Measurements from ENCODE around the gene FBXL14. TPM values are rescaled to one million over a fixed set of nuclear protein-coding genes. Genes with fewer than 3 reads are reported as not detected.

FBXL14 gene
- total and polyA plus RNA-seq, 8 donors, result 3.2 to 14.2 (median 8.7) TPM

GRCh38 chr12:1584326-1584725 lies 10.1 kb downstream of the FBXL14 start:
- Histone ChIP-seq H3K9me3 (no peaks in the 10 kb centered on the region), H3K27ac (no peak overlapping the region), H3K36me3 (no peaks in the 10 kb centered on the region), H3K27me3 (no peaks in the 10 kb centered on the region), H3K4me1 (peaks cover 0 to 4% (median 0%) of the 10 kb centered on the region in 3 donors), H3K4me3 (no peak overlapping the region)
- ATAC-seq (no peak), FAIRE-seq (no peak), DNase-seq (no peak)
- intact Hi-C loops (cut with DNase I), result loop anchor here in 2 of 3 donors (5.0 kb wide), 1 partner anchor 467 kb away; no protein-coding TSS in a partner anchor
- 85 to 98% methylated on average over 4 of the region's 4 CpGs for WGBS, 2 donors
- TF ChIP-seq CTCF (IDR thresholded peaks at IDR 0.05), result no peak

- Histone ChIP-seq H3K27ac (no peak overlapping the region), H3K27me3 (no peaks in the 10 kb centered on the region), H3K4me3 (peak overlapping the region in 1 of 4 donors; percentile 4), H3K4me1 (peaks cover 0 to 4% (median 0%) of the 10 kb centered on the region in 3 donors), H3K36me3 (no peaks in the 10 kb centered on the region), H3K9me3 (no peaks in the 10 kb centered on the region)
- intact Hi-C loops (cut with DNase I), result loop anchor here in 2 of 3 donors (5.0 kb wide), 1 partner anchor 466 kb away; no protein-coding TSS in a partner anchor
- ATAC-seq, result peak; percentile 84 to 96 (median 93)
- peak in 3 of 6 donors; percentile 46 to 70 (median 65) for DNase-seq
- TF ChIP-seq CTCF (IDR thresholded peaks at IDR 0.05), result peak; percentile 31 to 78 (median 74)
- 1 to 2% methylated on average over 6 of the region's 6 CpGs for WGBS, 2 donors
- FAIRE-seq, result peak; percentile 83
Measured at GRCh38 chr12:1583421-1584078, 10.8 kb downstream of the FBXL14 start.

- Histone ChIP-seq H3K36me3 (no peaks in the 10 kb centered on the region), H3K4me1 (peaks cover 0 to under 1% (median 0%) of the 10 kb centered on the region in 3 donors), H3K9me3 (no peaks in the 10 kb centered on the region), H3K4me3 (no peak overlapping the region), H3K27me3 (no peaks in the 10 kb centered on the region), H3K27ac (no peak overlapping the region)
- ATAC-seq, result no peak
- no peak for TF ChIP-seq CTCF (IDR thresholded peaks at IDR 0.05)
- DNase-seq, result no peak
- WGBS, 2 donors, result 69 to 80% methylated on average over 4 of the region's 4 CpGs
- FAIRE-seq, result no peak
- intact Hi-C loops (cut with DNase I), result loop anchor here in 2 of 3 donors (5.0 kb wide), 1 partner anchor 465 kb away; no protein-coding TSS in a partner anchor
Measured at GRCh38 chr12:1582709-1583050, 11.7 kb downstream of the FBXL14 start.

- Histone ChIP-seq H3K27ac (no peak overlapping the region), H3K36me3 (no peaks in the 10 kb centered on the region), H3K4me3 (no peak overlapping the region), H3K9me3 (no peaks in the 10 kb centered on the region), H3K27me3 (no peaks in the 10 kb centered on the region), H3K4me1 (peaks cover 4 to 5% (median 4%) of the 10 kb centered on the region in 3 donors)
- TF ChIP-seq CTCF (IDR thresholded peaks at IDR 0.05), result no peak
- ATAC-seq (no peak), DNase-seq (no peak), FAIRE-seq (no peak)
- WGBS, 2 donors, result 88 to 89% methylated on average over 11 of the region's 11 CpGs
- intact Hi-C loops (cut with DNase I), result loop anchor here in 2 of 3 donors (5.0 kb wide), 1 partner anchor 465 kb away; no protein-coding TSS in a partner anchor
Measured at GRCh38 chr12:1581973-1582708, 12.2 kb downstream of the FBXL14 start.
